ENCODE results near the gene UBR3.
"Not testable (repeated sequence)": the region's sequence is repeated elsewhere in the genome, so short reads cannot be mapped to it uniquely, and the experiment has no call there.

DNA sequence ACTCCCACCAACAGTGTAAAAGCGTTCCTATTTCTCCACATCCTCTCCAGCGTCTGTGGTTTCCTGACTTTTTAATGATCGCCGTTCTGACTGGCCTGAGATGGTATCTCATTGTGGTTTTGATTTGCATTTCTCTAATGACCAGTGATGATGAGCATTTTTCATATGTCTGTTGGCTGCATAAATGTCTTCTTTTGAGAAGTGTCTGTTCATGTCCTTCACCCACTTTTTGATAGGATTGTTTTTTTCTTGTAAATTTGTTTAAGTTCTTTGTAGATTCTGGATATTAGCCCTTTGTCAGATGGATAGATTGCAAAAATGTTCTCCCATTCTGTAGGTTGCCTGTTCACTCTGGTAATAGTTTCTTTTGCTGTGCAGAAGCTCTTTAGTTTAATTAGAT lies 72.8 kb downstream of the UBR3 start:
- TF ChIP-seq, protein P1, sequence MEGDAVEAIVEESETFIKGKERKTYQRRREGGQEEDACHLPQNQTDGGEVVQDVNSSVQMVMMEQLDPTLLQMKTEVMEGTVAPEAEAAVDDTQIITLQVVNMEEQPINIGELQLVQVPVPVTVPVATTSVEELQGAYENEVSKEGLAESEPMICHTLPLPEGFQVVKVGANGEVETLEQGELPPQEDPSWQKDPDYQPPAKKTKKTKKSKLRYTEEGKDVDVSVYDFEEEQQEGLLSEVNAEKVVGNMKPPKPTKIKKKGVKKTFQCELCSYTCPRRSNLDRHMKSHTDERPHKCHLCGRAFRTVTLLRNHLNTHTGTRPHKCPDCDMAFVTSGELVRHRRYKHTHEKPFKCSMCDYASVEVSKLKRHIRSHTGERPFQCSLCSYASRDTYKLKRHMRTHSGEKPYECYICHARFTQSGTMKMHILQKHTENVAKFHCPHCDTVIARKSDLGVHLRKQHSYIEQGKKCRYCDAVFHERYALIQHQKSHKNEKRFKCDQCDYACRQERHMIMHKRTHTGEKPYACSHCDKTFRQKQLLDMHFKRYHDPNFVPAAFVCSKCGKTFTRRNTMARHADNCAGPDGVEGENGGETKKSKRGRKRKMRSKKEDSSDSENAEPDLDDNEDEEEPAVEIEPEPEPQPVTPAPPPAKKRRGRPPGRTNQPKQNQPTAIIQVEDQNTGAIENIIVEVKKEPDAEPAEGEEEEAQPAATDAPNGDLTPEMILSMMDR (conservative IDR thresholded peaks at IDR 0.05), result not testable (repeated sequence)
- TF ChIP-seq EZH2 (IDR thresholded peaks at IDR 0.05; ENCODE audit: low read depth), result not testable (repeated sequence)
